ENCODE measurements around the gene COMTD1.
"Not testable (repeated sequence)": the region's sequence is repeated elsewhere in the genome, so short reads cannot be mapped to it uniquely, and the experiment has no call there.

The COMTD1 gene

GRCh38 chr10:75210282-75211006, 25.3 kb downstream of the COMTD1 start, which contains the start of gene VDAC2:
Gene VDAC2 (plus strand): TSS chr10:75210796. CDS start chr10:75211159, 363 bp downstream.
- in situ Hi-C loops (cut with HindIII; ENCODE audit: low sequenced_read_pairs) = no loop called here
- peak within 1 kb of the TSS; percentile 96 for H3K4me3 ChIP-seq (ENCODE audit: low read depth, low read length)
- TF ChIP-seq CTCF (IDR thresholded peaks at IDR 0.05; ENCODE audit: low read depth, low read length) = no peak
- DNase-seq (ENCODE audit: low read depth, low spot score) = peak; percentile 88

- no peak for TF ChIP-seq CTCF (IDR thresholded peaks at IDR 0.05; ENCODE audit: low read depth, low read length)
- peak overlapping the region; percentile 96 for H3K4me3 ChIP-seq (ENCODE audit: low read depth, low read length)
- DNase-seq (ENCODE audit: low read depth, low spot score) = peak; percentile 70
- in situ Hi-C loops (cut with HindIII; ENCODE audit: low sequenced_read_pairs) = no loop called here
Measured at GRCh38 chr10:75209921-75210281, 25.9 kb downstream of the COMTD1 start.

GRCh38 chr10:75209086-75209920, 26.5 kb downstream of the COMTD1 start:
- in situ Hi-C loops (cut with HindIII; ENCODE audit: low sequenced_read_pairs) = no loop called here
- TF ChIP-seq CTCF (IDR thresholded peaks at IDR 0.05; ENCODE audit: low read depth, low read length) = no peak
- peak overlapping the region; percentile 96 for H3K4me3 ChIP-seq (ENCODE audit: low read depth, low read length)
- no peak for DNase-seq (ENCODE audit: low read depth, low spot score)

GRCh38 chr10:75208181-75208580, 27.6 kb downstream of the COMTD1 start:
- no peak overlapping the region for H3K4me3 ChIP-seq (ENCODE audit: low read depth, low read length)
- in situ Hi-C loops (cut with HindIII; ENCODE audit: low sequenced_read_pairs) = no loop called here
- DNase-seq (ENCODE audit: low read depth, low spot score) = peak; percentile 71
- TF ChIP-seq CTCF (IDR thresholded peaks at IDR 0.05; ENCODE audit: low read depth, low read length) = no peak

GRCh38 chr10:75207857-75208144, 28.0 kb downstream of the COMTD1 start:
- in situ Hi-C loops (cut with HindIII; ENCODE audit: low sequenced_read_pairs) = no loop called here
- H3K4me3 ChIP-seq (ENCODE audit: low read depth, low read length) = no peak overlapping the region
- no peak for DNase-seq (ENCODE audit: low read depth, low spot score)
- no peak for TF ChIP-seq CTCF (IDR thresholded peaks at IDR 0.05; ENCODE audit: low read depth, low read length)

GRCh38 chr10:75207079-75207856, 28.5 kb downstream of the COMTD1 start:
- DNase-seq (ENCODE audit: low read depth, low spot score) = no peak
- in situ Hi-C loops (cut with HindIII; ENCODE audit: low sequenced_read_pairs) = no loop called here
- H3K4me3 ChIP-seq (ENCODE audit: low read depth, low read length) = no peak overlapping the region
- no peak for TF ChIP-seq CTCF (IDR thresholded peaks at IDR 0.05; ENCODE audit: low read depth, low read length)

GRCh38 chr10:75206638-75207037, 29.1 kb downstream of the COMTD1 start:
- in situ Hi-C loops (cut with HindIII; ENCODE audit: low sequenced_read_pairs) = not testable (repeated sequence)

More at GRCh38 chr10:75206638-75207037, 29.1 kb downstream of the COMTD1 start:
- H3K4me3 ChIP-seq (ENCODE audit: low read depth, low read length); DNase-seq (ENCODE audit: low read depth, low spot score): not testable (repeated sequence)

Measured in astrocyte of the spinal cord (primary cell).